K562 (cell line): ENCODE data around the gene CACNB2. TPM values are rescaled to one million over a fixed set of nuclear protein-coding genes. Genes with fewer than 3 reads are reported as not detected.

ENCODE experiments used
- ARID1B ChIP-seq: fragments of 450-650 bp; IDR thresholded peaks from 2 replicates; pipeline ENCODE4 v1.6.1; 2016; ENCODE audit warnings: antibody characterized with exemption, mild to moderate bottlenecking, inconsistent platforms
- BACH1 ChIP-seq: fragments of 200-800 bp; sonication (Bioruptor generic); IDR thresholded peaks from 2 replicates; pipeline ENCODE4 v1.6.1; 2016; ENCODE audit warnings: missing genetic modification characterization, missing compliant biosample characterization
- BCOR ChIP-seq: fragments of 450-650 bp; IDR thresholded peaks from 2 replicates; pipeline ENCODE4 v1.6.1; 2016
- BHLHE40 ChIP-seq: IDR thresholded peaks from 2 replicates; pipeline ENCODE4 v1.6.1; 2011; ENCODE audit warnings: low read length, improper control_type of control experiment
- CEBPB ChIP-seq: fragments of 450-650 bp; IDR thresholded peaks from 2 replicates; pipeline ENCODE4 v1.6.1; 2016; ENCODE audit warnings: missing genetic modification characterization, missing compliant biosample characterization
- DPF2 ChIP-seq: fragments of 450-650 bp; IDR thresholded peaks from 2 replicates; pipeline ENCODE4 v1.6.1; 2016
- ESRRA ChIP-seq: fragments of 450-650 bp; IDR thresholded peaks from 2 replicates; pipeline ENCODE4 v1.6.1; 2014; ENCODE audit warnings: low read depth, mild to moderate bottlenecking, moderate library complexity, borderline replicate concordance
- HNRNPUL1 ChIP-seq: fragments of 200-400 bp; formaldehyde crosslinking; IDR thresholded peaks from 2 replicates; pipeline ENCODE4 v1.6.1; 2017; ENCODE audit warnings: low read length
- KDM2B ChIP-seq: fragments of 250-450 bp; sonication (Bioruptor Pico); IDR thresholded peaks from 2 replicates; pipeline ENCODE4 v1.8.0; 2021; ENCODE audit warnings: mild to moderate bottlenecking, moderate library complexity
- MBD2 ChIP-seq: sonication (generic); IDR thresholded peaks from 2 replicates; pipeline ENCODE4 v1.6.1; 2016; ENCODE audit warnings: low read depth, borderline replicate concordance
- NR0B1 ChIP-seq: fragments of 450-650 bp; IDR thresholded peaks from one replicate; pipeline ENCODE4 v1.6.1; 2018; ENCODE audit warnings: mild to moderate bottlenecking, moderate library complexity; ENCODE audit not compliant: partially characterized antibody
- POLR2AphosphoS5 ChIP-seq: IDR thresholded peaks from 2 replicates; pipeline ENCODE4 v1.6.1; 2011; ENCODE audit warnings: mild to moderate bottlenecking, low read depth, low read length, moderate library complexity; ENCODE audit not compliant: control insufficient read depth, insufficient read depth
- RBM34 ChIP-seq: fragments of 200-400 bp; formaldehyde crosslinking; IDR thresholded peaks from 2 replicates; pipeline ENCODE4 v1.6.1; 2018; ENCODE audit warnings: low read length, borderline replicate concordance; ENCODE audit not compliant: insufficient read depth
- SP1 ChIP-seq: sonication (generic); formaldehyde crosslinking; IDR thresholded peaks from 2 replicates; pipeline ENCODE4 v1.8.1; 2022; ENCODE audit warnings: mild to moderate bottlenecking, missing genetic modification reagents
- SREBF1 ChIP-seq: fragments of 150-350 bp; IDR thresholded peaks from 2 replicates; pipeline ENCODE4 v1.6.1; 2014; ENCODE audit warnings: antibody characterized with exemption, low read depth, low read length, borderline replicate concordance
- SRSF7 ChIP-seq: fragments of 200-400 bp; formaldehyde crosslinking; optimal IDR thresholded peaks from 2 replicates; pipeline ENCODE3; 2017; ENCODE audit warnings: mild to moderate bottlenecking, low read depth, low read length
- ZBTB11 ChIP-seq, 3 experiments: fragments of 200-800 bp in 1 of 3; fragments of 250-450 bp in 1 of 3; fragments of 450-650 bp in 1 of 3; sonication (Bioruptor Pico) in 1 of 3; sonication (Bioruptor generic) in 1 of 3; formaldehyde crosslinking in 1 of 3; IDR thresholded peaks; 2 replicates each; pipeline versions ENCODE4 v1.6.1 to v1.8.0; 2016 to 2022; ENCODE audit warnings: mild to moderate bottlenecking in 2 of 3, missing genetic modification characterization in 2 of 3, missing compliant biosample characterization in 1 of 3, moderate library complexity in 1 of 3
- ZBTB43 ChIP-seq: sonication (generic); formaldehyde crosslinking; IDR thresholded peaks from 2 replicates; pipeline ENCODE4 v1.8.0; 2023; ENCODE audit warnings: mild to moderate bottlenecking, missing genetic modification reagents
- ZBTB7A ChIP-seq: IDR thresholded peaks from 2 replicates; pipeline ENCODE4 v1.6.1; 2011; ENCODE audit warnings: low read depth, mild to moderate bottlenecking, low read length, moderate library complexity, borderline replicate concordance; ENCODE audit not compliant: control insufficient read depth
- ZNF165 ChIP-seq: fragments of 250-450 bp; sonication (Bioruptor Pico); IDR thresholded peaks from 2 replicates; pipeline ENCODE4 v1.4.0; 2020; ENCODE audit warnings: borderline replicate concordance
- ZNF184 ChIP-seq: sonication (generic); formaldehyde crosslinking; IDR thresholded peaks from 2 replicates; pipeline ENCODE4 v1.5.0; 2020; ENCODE audit warnings: missing genetic modification reagents
- ZNF23 ChIP-seq: fragments of 250-450 bp; sonication (Bioruptor Pico); IDR thresholded peaks from 2 replicates; pipeline ENCODE4 v1.4.0; 2020; ENCODE audit warnings: mild to moderate bottlenecking
- ZNF316 ChIP-seq: fragments of 450-650 bp; IDR thresholded peaks from 2 replicates; pipeline ENCODE4 v1.6.1; 2016
- ZNF511 ChIP-seq: sonication (generic); formaldehyde crosslinking; IDR thresholded peaks from 2 replicates; pipeline ENCODE4 v1.8.0; 2022; ENCODE audit warnings: mild to moderate bottlenecking, missing genetic modification reagents
- polyA plus RNA-seq, 8 experiments: library from polyadenylated mRNA; depleted of rRNA in 4 of 8; stranded (reverse) in 5 of 8; unstranded in 3 of 8; fragments of >200 nt; fragmentation: Nextera tagmentation in 2 of 8; fragmentation: Illumina TruSeq in 1 of 8; extraction: Ambion mirVana in 2 of 8; extraction: Trizol in 1 of 8; gene quantifications; 2 replicates each; pipeline versions ENCODE4 v1.2.1 to v1.2.3, GENCODE V29; 2011 to 2014; ENCODE audit warnings: inconsistent platforms in 1 of 8, missing spikeins in 1 of 8
- total RNA-seq, 7 experiments: library from RNA; depleted of rRNA in 6 of 7; stranded (reverse); fragments of >200 nt in 6 of 7; fragmentation: Illumina TruSeq in 2 of 7; extraction: Trizol in 2 of 7; gene quantifications; 2 replicates each; pipeline versions ENCODE4 v1.2.1 to v1.2.3, GENCODE V29; 2011 to 2021; ENCODE audit warnings: low replicate concordance in 1 of 7

Gene CACNB2
- total and polyA plus RNA-seq, 9 of the 15 experiments (the other 6 are each of a cell fraction or from before 2014, with no cell fraction given): 1.8 to 2.2 TPM; not detected in 7

GRCh38 chr10:18505456-18506118, 365.4 kb downstream of the CACNB2 start (continued):
- TF ChIP-seq ARID1B (peak; percentile 45; the same call in 1 of the 2 replicates), ZNF184 (CRISPR knock-in tag) (no peak), HNRNPUL1 (no peak), BACH1 (tag) (0 out of 2 replicates have a peak, but pooled peaks have one; percentile 34), ZNF511 (CRISPR knock-in tag) (no peak), ZNF316 (peak; percentile 24; the same call in 1 of the 2 replicates), RBM34 (no peak), MBD2 (no peak), ESRRA (no peak), BCOR (no peak), NR0B1 (no peak), KDM2B (CRISPR knock-in tag) (no peak), CEBPB (tag) (no peak), ZNF165 (no peak), ZBTB43 (CRISPR knock-in tag) (no peak), SREBF1 (no peak), ZBTB11 (CRISPR knock-in tag; IDR thresholded peaks at IDR 0.05) (no peak), ZNF23 (CRISPR knock-in tag) (no peak), SP1 (CRISPR knock-in tag) (no peak), BHLHE40 (peak; percentile 71), SRSF7 (no peak), ZBTB7A (no peak), POLR2AphosphoS5 (no peak), DPF2 (peak; percentile 62)
